Tibial nerve (tissue), 4 donors: ENCODE results near the gene MEN1. TPM values are rescaled to one million over a fixed set of nuclear protein-coding genes. Genes with fewer than 3 reads are reported as not detected.

Source experiments
- DNase-seq, 2 donors: peaks; one replicate each; pipeline ENCODE4 v3.0.0-alpha.2; 2019; ENCODE audit warnings: low spot score in 2 of 2
- H3K27ac ChIP-seq, 4 donors: fragments of 200-600 bp; sonication (generic) in 3 of 4; one replicate each; pipeline ENCODE4 v1.5.1; 2017 to 2019; ENCODE audit warnings: mild to moderate bottlenecking in 1 of 4
- H3K27me3 ChIP-seq, 2 donors: fragments of 200-600 bp; sonication (generic) in 1 of 2; one replicate each; pipeline versions ENCODE4 v1.5.1 to v1.6.0; 2017 to 2019
- H3K36me3 ChIP-seq, 3 donors: fragments of 200-600 bp; sonication (generic); one replicate each; pipeline ENCODE4 v1.5.1; 2018 to 2019
- H3K4me1 ChIP-seq, 4 donors: fragments of 200-600 bp; sonication (generic) in 3 of 4; one replicate each; pipeline ENCODE4 v1.5.1; 2017 to 2019
- H3K4me3 ChIP-seq, 4 donors: fragments of 200-600 bp; sonication (generic) in 3 of 4; one replicate each; pipeline ENCODE4 v1.5.1; 2017 to 2019; ENCODE audit warnings: mild to moderate bottlenecking in 1 of 4, moderate library complexity in 1 of 4
- H3K9me3 ChIP-seq, 4 donors: fragments of 200-600 bp; sonication (generic) in 3 of 4; one replicate each; pipeline ENCODE4 v1.5.1; 2017 to 2019
- CTCF ChIP-seq, 5 experiments: fragments of 200-600 bp in 3 of 5; fragments of 450-650 bp in 2 of 5; sonication (generic) in 3 of 5; IDR thresholded peaks; one replicate each; pipeline ENCODE4 v1.5.1; 2016 to 2019; ENCODE audit warnings: antibody characterized with exemption in 5 of 5, mild to moderate bottlenecking in 3 of 5, moderate library complexity in 2 of 5
- EP300 ChIP-seq, 2 donors: sonication (generic); formaldehyde crosslinking; IDR thresholded peaks; one replicate each; pipeline ENCODE4 v1.6.1; 2017; ENCODE audit warnings: antibody characterized with exemption in 2 of 2, mild to moderate bottlenecking in 1 of 2
- POLR2A ChIP-seq, 2 donors: fragments of 450-650 bp; IDR thresholded peaks; one replicate each; pipeline ENCODE4 v1.6.1; 2017; ENCODE audit warnings: antibody characterized with exemption in 2 of 2, mild to moderate bottlenecking in 2 of 2, moderate library complexity in 2 of 2
- WGBS, 2 donors: methylation state at CpG; one replicate each; pipeline ENCODE4 v1.1.5; 2018; 5-methylcytosine and 5-hydroxymethylcytosine counted together
- total RNA-seq, 4 donors: library from RNA; depleted of rRNA; stranded (reverse); fragments of >200 nt; gene quantifications; one replicate each; pipeline ENCODE4 v1.1.0, GENCODE V29; 2016

The MEN1 gene
- total RNA-seq, 4 donors from 2014 or later: 15.3 to 30.9 (median 19.7) TPM

GRCh38 chr11:64845129-64845775 is 34.9 kb upstream of the MEN1 start:
- H3K27me3 ChIP-seq: no peaks in the 10 kb centered on the region
- H3K36me3 ChIP-seq: no peaks in the 10 kb centered on the region
- H3K9me3 ChIP-seq: no peaks in the 10 kb centered on the region
- 25 to 28% methylated on average over 9 of the region's 9 CpGs for WGBS, 2 donors
- peak overlapping the region in 3 of 4 donors; percentile 26 to 54 (median 48) for H3K4me3 ChIP-seq
- no peak for DNase-seq
- peak overlapping the region in 2 of 4 donors; percentile 55 to 84 for H3K27ac ChIP-seq
- TF ChIP-seq EP300 (IDR thresholded peaks at IDR 0.05): no peak
- no peak for TF ChIP-seq POLR2A (IDR thresholded peaks at IDR 0.05)
- no peak for TF ChIP-seq CTCF (IDR thresholded peaks at IDR 0.05)
- peaks cover 0 to 38% (median 14%) of the 10 kb centered on the region in 4 donors for H3K4me1 ChIP-seq

GRCh38 chr11:64844330-64845128 is 34.2 kb upstream of the MEN1 start, which contains the start of gene CDC42BPG:
Gene CDC42BPG, minus strand, starts transcription at chr11:64844653. Its CDS starts 84 bp downstream, at chr11:64844569.
- Histone ChIP-seq H3K4me3 (peak within 1 kb of the TSS in 3 of 4 donors; percentile 26 to 54 (median 48)), H3K27ac (peak within 1 kb of the TSS in 2 of 4 donors; percentile 55 to 84), H3K36me3 (no peaks in the 10 kb centered on the region), H3K27me3 (no peaks in the 10 kb centered on the region), H3K9me3 (no peaks in the 10 kb centered on the region), H3K4me1 (peaks cover 0 to 30% (median 9%) of the 10 kb centered on the region in 4 donors)
- 2 to 6% methylated on average over 31 to 39 of the region's 96 CpGs for WGBS, 2 donors
- TF ChIP-seq POLR2A (IDR thresholded peaks at IDR 0.05): no peak
- peak; percentile 63 to 78 (median 75) for TF ChIP-seq CTCF (IDR thresholded peaks at IDR 0.05)
- DNase-seq: no peak

- 59 to 61% methylated on average over 22 to 27 of the region's 27 CpGs for WGBS, 2 donors
- DNase-seq: no peak
- Histone ChIP-seq H3K36me3 (no peaks in the 10 kb centered on the region), H3K4me1 (peaks cover 0 to 23% (median 5%) of the 10 kb centered on the region in 4 donors), H3K4me3 (peak overlapping the region in 2 of 4 donors; percentile 48 to 54), H3K27ac (peak overlapping the region in 1 of 4 donors; percentile 84), H3K27me3 (no peaks in the 10 kb centered on the region), H3K9me3 (no peaks in the 10 kb centered on the region)
- TF ChIP-seq CTCF (IDR thresholded peaks at IDR 0.05) (no peak), POLR2A (IDR thresholded peaks at IDR 0.05) (no peak)
Observed at GRCh38 chr11:64843686-64844329, 33.5 kb upstream of the MEN1 start.

GRCh38 chr11:64842851-64843685 is 32.7 kb upstream of the MEN1 start:
- Histone ChIP-seq H3K27ac (peak overlapping the region in 1 of 4 donors; percentile 84), H3K9me3 (no peaks in the 10 kb centered on the region), H3K27me3 (no peaks in the 10 kb centered on the region), H3K4me1 (peaks cover 0 to 20% (median 3%) of the 10 kb centered on the region in 4 donors), H3K36me3 (no peaks in the 10 kb centered on the region), H3K4me3 (peak overlapping the region in 1 of 4 donors; percentile 19)
- WGBS, 2 donors: 83 to 92% methylated on average over 13 to 17 of the region's 19 CpGs
- TF ChIP-seq POLR2A (IDR thresholded peaks at IDR 0.05) (no peak), EP300 (IDR thresholded peaks at IDR 0.05) (no peak), CTCF (IDR thresholded peaks at IDR 0.05) (no peak)
- no peak for DNase-seq
